SU-DHL-6 (cell line): Measurements from ENCODE around the gene CCDC141.

Experiments
- H2AFZ ChIP-seq: fragments of 200-600 bp; sonication (generic); 2 replicates; pipeline ENCODE4 v1.6.1; 2014; ENCODE audit warnings: low read depth, mild to moderate bottlenecking, moderate library complexity, mixed read lengths, antibody characterized with exemption, low read length; ENCODE audit not compliant: severe bottlenecking
- H3F3A ChIP-seq: fragments of 200-600 bp; shearing (Covaris generic); 2 replicates; pipeline ENCODE4 v1.6.0; 2016; ENCODE audit warnings: antibody characterized with exemption, mild to moderate bottlenecking; ENCODE audit not compliant: insufficient read depth
- H3K27ac ChIP-seq: fragments of 200-600 bp; sonication (generic); 2 replicates; pipeline ENCODE4 v1.5.1; 2016; ENCODE audit warnings: low read depth, mild to moderate bottlenecking, low read length, moderate library complexity, mixed read lengths
- H3K27me3 ChIP-seq: fragments of 200-600 bp; sonication (generic), shearing (Covaris generic); 2 replicates; pipeline ENCODE4 v1.6.0; 2014; ENCODE audit warnings: mild to moderate bottlenecking, low read length
- H3K36me3 ChIP-seq: fragments of 200-600 bp; sonication (generic); 2 replicates; pipeline ENCODE4 v1.6.1; 2014; ENCODE audit warnings: mild to moderate bottlenecking, low read length, mixed read lengths
- H3K4me2 ChIP-seq: fragments of 300-600, 200-600 bp; shearing (Covaris generic), sonication (generic); 2 replicates; pipeline ENCODE4 v1.6.0; 2014; ENCODE audit warnings: low read length, low read depth, mild to moderate bottlenecking; ENCODE audit not compliant: poor library complexity, severe bottlenecking
- H3K4me3 ChIP-seq: fragments of 200-600 bp; sonication (generic); 2 replicates; pipeline ENCODE4 v1.5.1; 2014; ENCODE audit warnings: antibody characterized with exemption, low read length, mild to moderate bottlenecking, mixed read lengths; ENCODE audit not compliant: insufficient read depth, poor library complexity, severe bottlenecking
- H3K79me2 ChIP-seq: fragments of 200-600 bp; sonication (generic); 2 replicates; pipeline ENCODE4 v1.6.1; 2014; ENCODE audit warnings: mild to moderate bottlenecking, low read length, moderate library complexity; ENCODE audit not compliant: insufficient read depth
- H3K9ac ChIP-seq: fragments of 200-600 bp; sonication (generic); 2 replicates; pipeline ENCODE4 v1.7.0; 2014; ENCODE audit warnings: mild to moderate bottlenecking, low read length
- H3K9me2 ChIP-seq: fragments of 200-600 bp; sonication (generic); replicated peaks from 2 replicates; pipeline ENCODE4 v1.6.1; 2014; ENCODE audit warnings: low read length; ENCODE audit not compliant: insufficient read depth
- H3K9me3 ChIP-seq: fragments of 200-600 bp; sonication (generic); 2 replicates; pipeline ENCODE4 v1.6.1; 2014; ENCODE audit warnings: low read length, mixed read lengths; ENCODE audit not compliant: insufficient read depth
- H4K20me1 ChIP-seq: fragments of 200-600 bp; sonication (generic); 2 replicates; pipeline ENCODE4 v1.6.1; 2014; ENCODE audit warnings: low read depth, mild to moderate bottlenecking, antibody characterized with exemption, low read length, moderate library complexity, mixed read lengths
- EZH2phosphoT487 ChIP-seq: fragments of 200-600 bp; sonication (generic), shearing (Covaris generic); conservative IDR thresholded peaks from 2 replicates; pipeline ENCODE4 v1.6.1; 2018; ENCODE audit warnings: mild to moderate bottlenecking, antibody characterized with exemption, low read length, moderate library complexity, mixed read lengths
- TF ChIP-seq, protein P1 (sequence below): fragments of 200-600 bp; sonication (generic); IDR thresholded peaks from one replicate; pipeline ENCODE4 v1.5.1; 2017; ENCODE audit warnings: antibody characterized with exemption, mild to moderate bottlenecking, low read length, moderate library complexity; ENCODE audit not compliant: insufficient read depth, poor library complexity, severe bottlenecking

Gene CCDC141

DNA sequence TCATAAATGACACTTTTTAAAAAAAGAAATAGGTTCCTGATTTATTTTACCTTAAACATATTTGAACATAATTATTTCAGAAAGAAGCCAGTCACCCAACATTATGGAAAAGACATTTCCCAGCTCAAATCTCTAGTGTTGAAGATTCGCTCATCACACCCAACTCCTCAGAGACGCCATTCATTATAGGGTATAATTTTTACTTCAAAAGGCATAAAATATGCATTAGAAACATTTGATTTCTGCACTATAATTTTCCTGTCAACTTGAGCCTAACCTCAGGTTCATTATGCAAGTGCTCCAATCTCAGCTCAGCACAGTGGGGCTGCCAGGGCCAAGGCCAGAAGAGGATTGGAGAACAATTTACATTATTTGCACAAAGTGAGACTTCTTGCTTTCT, 183.9 kb downstream of the CCDC141 start:
- no peak overlapping the region for H3K4me2 ChIP-seq
- no peak overlapping the region for H3K9ac ChIP-seq
- H3K4me3 ChIP-seq, result no peak overlapping the region
- no peaks in the 10 kb centered on the region for H4K20me1 ChIP-seq
- H3K9me3 ChIP-seq, result no peaks in the 10 kb centered on the region
- H3K9me2 ChIP-seq, result no peaks in the 10 kb centered on the region
- H2AFZ ChIP-seq, result no peak overlapping the region
- no peaks in the 10 kb centered on the region for H3K36me3 ChIP-seq
- TF ChIP-seq, protein P1, sequence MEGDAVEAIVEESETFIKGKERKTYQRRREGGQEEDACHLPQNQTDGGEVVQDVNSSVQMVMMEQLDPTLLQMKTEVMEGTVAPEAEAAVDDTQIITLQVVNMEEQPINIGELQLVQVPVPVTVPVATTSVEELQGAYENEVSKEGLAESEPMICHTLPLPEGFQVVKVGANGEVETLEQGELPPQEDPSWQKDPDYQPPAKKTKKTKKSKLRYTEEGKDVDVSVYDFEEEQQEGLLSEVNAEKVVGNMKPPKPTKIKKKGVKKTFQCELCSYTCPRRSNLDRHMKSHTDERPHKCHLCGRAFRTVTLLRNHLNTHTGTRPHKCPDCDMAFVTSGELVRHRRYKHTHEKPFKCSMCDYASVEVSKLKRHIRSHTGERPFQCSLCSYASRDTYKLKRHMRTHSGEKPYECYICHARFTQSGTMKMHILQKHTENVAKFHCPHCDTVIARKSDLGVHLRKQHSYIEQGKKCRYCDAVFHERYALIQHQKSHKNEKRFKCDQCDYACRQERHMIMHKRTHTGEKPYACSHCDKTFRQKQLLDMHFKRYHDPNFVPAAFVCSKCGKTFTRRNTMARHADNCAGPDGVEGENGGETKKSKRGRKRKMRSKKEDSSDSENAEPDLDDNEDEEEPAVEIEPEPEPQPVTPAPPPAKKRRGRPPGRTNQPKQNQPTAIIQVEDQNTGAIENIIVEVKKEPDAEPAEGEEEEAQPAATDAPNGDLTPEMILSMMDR, result no peak
- no peaks in the 10 kb centered on the region for H3K79me2 ChIP-seq
- no peaks in the 10 kb centered on the region for H3F3A ChIP-seq
- H3K27me3 ChIP-seq, result no peaks in the 10 kb centered on the region
- H3K27ac ChIP-seq, result no peak overlapping the region

DNA sequence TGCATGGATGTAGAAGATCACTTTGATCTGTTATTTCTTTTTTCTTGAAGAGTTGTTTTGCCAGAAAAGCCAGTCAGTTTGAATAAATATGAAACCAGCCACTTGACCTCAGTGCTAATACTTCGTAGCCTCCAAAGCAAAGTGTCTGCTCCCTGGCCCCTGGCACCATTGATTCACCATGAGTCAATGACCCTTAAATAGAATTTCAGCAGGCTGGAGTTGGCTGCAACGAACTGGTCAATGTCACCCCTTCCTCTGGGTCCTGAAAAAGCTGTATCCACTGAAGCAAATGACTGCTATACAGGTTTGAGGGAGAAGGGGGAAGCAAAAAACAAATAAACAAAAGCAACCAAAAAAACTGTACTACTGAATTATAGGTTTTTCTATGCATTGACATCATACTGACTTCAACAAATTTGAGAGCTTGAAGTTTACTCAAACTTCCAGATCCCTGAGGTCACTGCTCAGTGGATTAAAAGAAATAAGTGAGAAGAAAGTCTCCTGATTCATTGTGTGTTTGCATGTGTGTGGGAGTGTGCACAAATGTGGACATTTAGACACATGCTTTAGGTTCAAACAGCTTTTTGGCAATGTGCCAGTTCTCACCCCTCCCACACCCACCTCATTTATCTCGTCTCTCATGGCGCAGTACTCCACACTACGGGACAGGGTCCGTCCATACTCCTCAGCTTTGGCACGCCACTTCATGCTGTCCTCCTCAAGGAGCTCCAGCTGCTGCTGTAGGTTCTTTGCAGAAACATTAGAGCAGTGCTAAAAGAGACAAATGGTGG, 184.6 kb downstream of the CCDC141 start:
- no peaks in the 10 kb centered on the region for H3K36me3 ChIP-seq
- no peak overlapping the region for H3K4me3 ChIP-seq

DNA sequence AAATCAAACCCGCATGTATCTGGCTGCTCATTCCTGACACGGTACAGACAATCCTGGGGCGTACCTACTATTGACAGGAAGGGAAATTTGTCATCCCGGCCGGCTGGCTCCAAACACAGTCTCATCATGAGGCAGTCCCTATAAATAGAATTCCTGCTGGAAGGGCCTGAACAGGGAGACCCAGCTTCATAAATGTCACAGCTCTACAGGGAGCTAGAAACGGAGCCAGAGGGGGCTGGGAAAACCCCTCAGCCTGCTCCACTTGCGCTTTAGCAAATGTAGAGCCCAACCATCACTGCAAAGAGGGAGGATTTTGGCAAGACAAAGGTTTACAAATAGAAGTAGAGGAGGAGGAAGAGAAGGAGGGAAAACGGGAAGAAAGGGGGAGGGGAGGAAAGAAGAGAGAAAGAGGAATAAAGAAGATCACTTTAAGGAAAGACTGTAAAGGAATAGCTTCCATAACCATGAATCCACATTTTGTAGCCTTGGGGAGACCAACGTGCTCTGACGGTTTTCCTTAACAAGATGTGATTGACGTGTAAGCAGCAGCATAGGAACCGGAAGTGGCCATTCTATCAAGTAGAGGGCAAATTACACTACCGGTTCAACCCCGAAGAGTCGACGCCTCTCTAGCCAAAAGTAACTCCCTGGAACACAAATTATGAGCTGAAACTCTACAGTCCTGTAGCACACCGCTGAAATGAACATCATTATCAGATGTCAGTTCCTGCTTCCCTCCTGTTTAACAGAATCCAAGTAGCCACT, 185.9 kb downstream of the CCDC141 start:
- Histone ChIP-seq H3K36me3 (no peaks in the 10 kb centered on the region), H3K4me3 (no peak overlapping the region), H3K79me2 (no peaks in the 10 kb centered on the region), H3K9me2 (no peaks in the 10 kb centered on the region), H3K27me3 (no peaks in the 10 kb centered on the region), H3K9me3 (no peaks in the 10 kb centered on the region), H3K9ac (no peak overlapping the region), H2AFZ (no peak overlapping the region), H3K4me2 (no peak overlapping the region), H3F3A (no peaks in the 10 kb centered on the region), H4K20me1 (no peaks in the 10 kb centered on the region), H3K27ac (no peak overlapping the region)
- TF ChIP-seq EZH2phosphoT487, result no peak
- TF ChIP-seq, protein P1, result no peak

More for the DNA sequence above, 184.6 kb downstream of the CCDC141 start:
- no peaks in the 10 kb centered on the region for H3F3A ChIP-seq
- no peak overlapping the region for H3K27ac ChIP-seq
- no peak overlapping the region for H3K9ac ChIP-seq
- no peak for TF ChIP-seq EZH2phosphoT487
- TF ChIP-seq, protein P1, result no peak
- H3K79me2 ChIP-seq, result no peaks in the 10 kb centered on the region
- H3K9me2 ChIP-seq, result no peaks in the 10 kb centered on the region
- no peaks in the 10 kb centered on the region for H3K27me3 ChIP-seq
- H4K20me1 ChIP-seq, result no peaks in the 10 kb centered on the region
- no peak overlapping the region for H2AFZ ChIP-seq
- no peaks in the 10 kb centered on the region for H3K9me3 ChIP-seq
- H3K4me2 ChIP-seq, result no peak overlapping the region
